Measurements from ENCODE around the gene SLC39A11.

GRCh38 chr17:73089322-73090317 is 2.9 kb downstream of the SLC39A11 start:
- TF ChIP-seq, protein P1, sequence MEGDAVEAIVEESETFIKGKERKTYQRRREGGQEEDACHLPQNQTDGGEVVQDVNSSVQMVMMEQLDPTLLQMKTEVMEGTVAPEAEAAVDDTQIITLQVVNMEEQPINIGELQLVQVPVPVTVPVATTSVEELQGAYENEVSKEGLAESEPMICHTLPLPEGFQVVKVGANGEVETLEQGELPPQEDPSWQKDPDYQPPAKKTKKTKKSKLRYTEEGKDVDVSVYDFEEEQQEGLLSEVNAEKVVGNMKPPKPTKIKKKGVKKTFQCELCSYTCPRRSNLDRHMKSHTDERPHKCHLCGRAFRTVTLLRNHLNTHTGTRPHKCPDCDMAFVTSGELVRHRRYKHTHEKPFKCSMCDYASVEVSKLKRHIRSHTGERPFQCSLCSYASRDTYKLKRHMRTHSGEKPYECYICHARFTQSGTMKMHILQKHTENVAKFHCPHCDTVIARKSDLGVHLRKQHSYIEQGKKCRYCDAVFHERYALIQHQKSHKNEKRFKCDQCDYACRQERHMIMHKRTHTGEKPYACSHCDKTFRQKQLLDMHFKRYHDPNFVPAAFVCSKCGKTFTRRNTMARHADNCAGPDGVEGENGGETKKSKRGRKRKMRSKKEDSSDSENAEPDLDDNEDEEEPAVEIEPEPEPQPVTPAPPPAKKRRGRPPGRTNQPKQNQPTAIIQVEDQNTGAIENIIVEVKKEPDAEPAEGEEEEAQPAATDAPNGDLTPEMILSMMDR (IDR thresholded peaks at IDR 0.05), result no peak
- TF ChIP-seq POLR2A (IDR thresholded peaks at IDR 0.05), result no peak

Data from testis (tissue), 2 donors.